ENCODE measurements around the gene SOX1. TPM values are rescaled to one million over a fixed set of nuclear protein-coding genes. Genes with fewer than 3 reads are reported as not detected.

Gene SOX1
- total and polyA plus RNA-seq, 10 of the 15 experiments (the other 5 are each of a cell fraction or from before 2014, with no cell fraction given): not detected

Small RNAs within 50 kb of the gene (small RNA-seq; reads per million reads assigned to genes)
- gene RF00287: not detected
